Right atrium auricular region (tissue), 2 donors: ENCODE data around the gene ADH4. TPM values are rescaled to one million over a fixed set of nuclear protein-coding genes. Genes with fewer than 3 reads are reported as not detected.

Experiments
- DNase-seq: peaks from one replicate; pipeline ENCODE4 v3.0.0-alpha.2; 2019; ENCODE audit warnings: low spot score
- H3K27ac ChIP-seq, 2 donors: fragments of 200-600 bp; sonication (generic); 1 replicate in 1 of 2; 2 replicates in 1 of 2; pipeline ENCODE4 v1.5.1; 2016 to 2019
- H3K27me3 ChIP-seq, 2 donors: fragments of 200-600 bp; sonication (generic); one replicate each; pipeline versions ENCODE4 v1.5.1 to v1.6.0; 2017 to 2019
- H3K36me3 ChIP-seq: fragments of 200-600 bp; sonication (generic); one replicate; pipeline ENCODE4 v1.5.1; 2016
- H3K4me1 ChIP-seq, 2 donors: fragments of 200-600 bp; sonication (generic); one replicate each; pipeline versions ENCODE4 v1.5.1 to v1.6.0; 2017 to 2019
- H3K4me3 ChIP-seq, 2 donors: fragments of 200-600 bp; sonication (generic); 1 replicate in 1 of 2; 2 replicates in 1 of 2; pipeline ENCODE4 v1.5.1; 2017 to 2019; ENCODE audit warnings: mild to moderate bottlenecking in 1 of 2, moderate library complexity in 1 of 2
- H3K9me3 ChIP-seq, 2 donors: fragments of 200-600 bp; sonication (generic); one replicate each; pipeline ENCODE4 v1.5.1; 2019
- CTCF ChIP-seq, 2 donors: fragments of 200-600 bp; sonication (generic); IDR thresholded peaks; one replicate each; pipeline ENCODE4 v1.5.1; 2019; ENCODE audit warnings: antibody characterized with exemption in 2 of 2
- total RNA-seq, 2 donors: library from RNA; depleted of rRNA; stranded (reverse); fragments of >200 nt; gene quantifications; one replicate each; pipeline ENCODE4 v1.1.0, GENCODE V29; 2016

ADH4 gene
- total RNA-seq, 2 donors from 2014 or later = not detected

DNA sequence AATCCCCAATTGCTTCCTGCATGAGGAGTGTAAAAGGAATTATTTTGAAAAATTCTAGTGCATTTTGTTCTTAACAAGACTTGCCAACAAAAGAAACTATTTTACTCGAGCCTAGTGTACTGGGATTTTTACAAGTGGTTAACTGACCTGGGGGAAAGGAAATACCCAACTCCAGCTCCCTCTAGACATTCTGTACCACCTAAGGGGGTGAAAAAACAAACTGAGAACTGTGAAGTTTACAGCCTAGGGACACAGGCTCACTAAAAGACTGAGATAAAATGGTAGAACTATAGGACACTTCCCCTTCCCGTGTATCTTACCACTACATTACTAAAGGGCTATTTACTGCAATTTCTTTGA, 52.9 kb downstream of the ADH4 start:
- DNase-seq = no peak
- Histone ChIP-seq H3K36me3 (no peaks in the 10 kb centered on the region), H3K4me3 (no peak overlapping the region), H3K27ac (no peak overlapping the region), H3K4me1 (peaks cover 0 to 16% of the 10 kb centered on the region in 2 donors), H3K27me3 (no peaks in the 10 kb centered on the region), H3K9me3 (no peaks in the 10 kb centered on the region)
- TF ChIP-seq CTCF (IDR thresholded peaks at IDR 0.05) = no peak

GRCh38 chr4:99090481-99091215, 53.4 kb downstream of the ADH4 start:
- Histone ChIP-seq H3K27me3 (no peaks in the 10 kb centered on the region), H3K4me1 (peaks cover 0 to 21% of the 10 kb centered on the region in 2 donors), H3K27ac (no peak overlapping the region), H3K4me3 (no peak overlapping the region), H3K36me3 (no peaks in the 10 kb centered on the region), H3K9me3 (no peaks in the 10 kb centered on the region)
- TF ChIP-seq CTCF (IDR thresholded peaks at IDR 0.05) = no peak
- DNase-seq = no peak

- peak within 1 kb of the TSS; percentile 95 to 96 for H3K27ac ChIP-seq
- H3K4me1 ChIP-seq = peaks cover 0 to 25% of the 10 kb centered on the region in 2 donors
- H3K9me3 ChIP-seq = no peaks in the 10 kb centered on the region
- H3K4me3 ChIP-seq = peak within 1 kb of the TSS; percentile 72 to 80
- peak; percentile 91 for DNase-seq
- TF ChIP-seq CTCF (IDR thresholded peaks at IDR 0.05) = no peak
- peaks cover 10% of the 10 kb centered on the region for H3K36me3 ChIP-seq
- no peaks in the 10 kb centered on the region for H3K27me3 ChIP-seq
Observed at GRCh38 chr4:99088481-99089365, 55.4 kb downstream of the ADH4 start, which contains the start of gene ADH5. Gene ADH5 (minus strand): TSS chr4:99088788. CDS start chr4:99088700, 88 bp downstream.

GRCh38 chr4:99088023-99088449, 56.1 kb downstream of the ADH4 start:
- no peak for TF ChIP-seq CTCF (IDR thresholded peaks at IDR 0.05)
- Histone ChIP-seq H3K36me3 (peaks cover 14% of the 10 kb centered on the region), H3K4me3 (peak overlapping the region; percentile 72 to 80), H3K9me3 (no peaks in the 10 kb centered on the region), H3K27me3 (no peaks in the 10 kb centered on the region), H3K27ac (peak overlapping the region; percentile 95 to 96), H3K4me1 (peaks cover 0 to 25% of the 10 kb centered on the region in 2 donors)
- DNase-seq = peak; percentile 88

DNA sequence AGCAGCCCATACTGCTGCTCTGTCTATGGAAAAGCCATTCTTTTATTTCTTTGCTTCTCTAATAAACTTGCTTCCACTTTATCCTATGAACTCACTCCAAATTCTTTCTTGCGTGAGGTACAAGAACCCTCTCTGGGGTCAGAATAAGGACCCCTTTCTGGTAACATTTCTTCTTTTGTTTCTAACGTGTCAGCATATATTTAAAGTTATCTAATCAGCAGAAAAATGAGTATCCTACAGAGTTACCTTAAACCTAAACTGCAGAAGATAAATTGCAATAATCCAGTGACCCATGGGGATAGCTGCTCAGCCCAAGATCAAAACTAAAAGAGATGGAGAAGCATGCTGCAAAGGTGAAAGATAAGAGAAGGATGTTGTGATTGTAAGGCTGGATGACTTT, 59.5 kb downstream of the ADH4 start:
- H3K36me3 ChIP-seq = peaks cover 48% of the 10 kb centered on the region
- no peak for DNase-seq
- H3K4me1 ChIP-seq = peaks cover 0 to 19% of the 10 kb centered on the region in 2 donors
- TF ChIP-seq CTCF (IDR thresholded peaks at IDR 0.05) = no peak
- no peaks in the 10 kb centered on the region for H3K27me3 ChIP-seq
- no peak overlapping the region for H3K27ac ChIP-seq
- no peak overlapping the region for H3K4me3 ChIP-seq
- no peaks in the 10 kb centered on the region for H3K9me3 ChIP-seq
